Mucosa of descending colon (tissue), 3 donors: ENCODE measurements around the gene HYPK. TPM values are rescaled to one million over a fixed set of nuclear protein-coding genes. Genes with fewer than 3 reads are reported as not detected.

Experiments used
- ATAC-seq: fragments of 200-7000 bp; cut with Tn5 transposase; one replicate; pipeline ENCODE4 v1.9.1; 2020; ENCODE audit warnings: mild to moderate bottlenecking, moderate library complexity
- DNase-seq, 3 donors: peaks; one replicate each; pipeline ENCODE4 v3.0.0-alpha.2; 2020
- H3K36me3 ChIP-seq: fragments of 200-600 bp; one replicate; pipeline ENCODE4 v1.8.0; 2021; ENCODE audit warnings: low read depth, mild to moderate bottlenecking
- H3K4me1 ChIP-seq: fragments of 200-600 bp; one replicate; pipeline ENCODE4 v1.8.0; 2021; ENCODE audit warnings: low read depth, mild to moderate bottlenecking
- H3K4me3 ChIP-seq: fragments of 200-600 bp; one replicate; pipeline ENCODE4 v1.8.0; 2021; ENCODE audit warnings: mild to moderate bottlenecking
- H3K9me3 ChIP-seq: fragments of 200-600 bp; one replicate; pipeline ENCODE4 v1.8.0; 2021; ENCODE audit warnings: mild to moderate bottlenecking
- CTCF ChIP-seq: fragments of 200-600 bp; IDR thresholded peaks from one replicate; pipeline ENCODE4 v1.8.0; 2022; ENCODE audit warnings: antibody characterized with exemption, mild to moderate bottlenecking
- intact Hi-C, 2 donors: fragments of 100-400 bp; cut with DNase I in 1 of 2; cut with micrococcal nuclease in 1 of 2; formaldehyde crosslinking; loops; one replicate each; pipeline versions ENCODE4 v1.11.0 to v1.11.1; 2022; cut with DNase I, micrococcal nuclease
- microRNA-seq: library from miRNA; unstranded; fragments of <30 nt; microRNA quantifications from one replicate; pipeline ENCODE4, GENCODE V29; 2019
- total RNA-seq, 3 donors: library from RNA; stranded (reverse); fragmentation: NEBNext Ultra II Directional in 2 of 3; extraction: Animal tissue kit (Norgen Biotek cat#: 25700) in 2 of 3; gene quantifications; one replicate each; pipeline versions ENCODE4 v1.2.1 to v1.2.4, GENCODE V29; 2021 to 2023
- donor health status: DM: no; HTN: no; CAD: no; lungs with moderate emphysema.
- donor health status: DM: no; HTN: no; CAD: no.
- donor health status: DM: no; HTN: yes; CAD: no.

The HYPK gene
- total RNA-seq, 3 donors from 2014 or later, result 10.4 to 15.5 (median 13.8) TPM

GRCh38 chr15:43852607-43853006 is 52.2 kb downstream of the HYPK start:
- Histone ChIP-seq H3K36me3 (no peaks in the 10 kb centered on the region), H3K9me3 (no peaks in the 10 kb centered on the region), H3K4me3 (no peak overlapping the region), H3K4me1 (no peaks in the 10 kb centered on the region)
- DNase-seq, result no peak
- no peak for ATAC-seq
- intact Hi-C loops, result no loop called here
- TF ChIP-seq CTCF, result no peak

Small RNA genes lying within 50 kb of the gene (microRNA-seq; reads per million reads assigned to microRNA genes)
- not detected for gene MIR1282

Other genes starting within 250 kb of the HYPK start
- 100 to 1,000 TPM in 1 of 3 donors, 10 to 100 TPM in 2; 65.2 to 126 (median 87.7) TPM for gene PPIP5K1, start 210.4 kb upstream of the HYPK start, total RNA-seq
- gene CKMT1B, start 206.6 kb upstream of the HYPK start, total RNA-seq, result 100 to 1,000 TPM; 105 to 242 (median 213) TPM
- gene STRC, start 181.8 kb upstream of the HYPK start, total RNA-seq, result 1 to 10 TPM; 1.1 to 1.4 (median 1.4) TPM
- 10 to 100 TPM in 1 of 3 donors, 1 to 10 TPM in 2; 7.0 to 10.8 (median 8.0) TPM for gene CATSPER2, start 151.8 kb upstream of the HYPK start, total RNA-seq
- 100 to 1,000 TPM in 2 of 3 donors, 10 to 100 TPM in 1; 87.0 to 225 (median 215) TPM for gene CKMT1A, start 106.7 kb upstream of the HYPK start, total RNA-seq
- 100 to 1,000 TPM; 214 to 566 (median 262) TPM for gene PDIA3, start 54.2 kb upstream of the HYPK start, total RNA-seq
- 10 to 100 TPM; 18.4 to 37.4 (median 22.8) TPM for gene ELL3, start 23.6 kb upstream of the HYPK start, total RNA-seq
- 100 to 1,000 TPM; 712 to 944 (median 931) TPM for gene SERF2, start 8.3 kb upstream of the HYPK start, total RNA-seq
- under 1 TPM; 0.16 to 0.52 (median 0.29) TPM for gene SERINC4, start 379 bp upstream of the HYPK start, total RNA-seq
- gene MFAP1, start 24.1 kb downstream of the HYPK start, total RNA-seq, result 10 to 100 TPM; 19.9 to 22.6 (median 20.9) TPM
- gene WDR76, start 26.4 kb downstream of the HYPK start, total RNA-seq, result 1 to 10 TPM; 4.1 to 9.1 (median 8.0) TPM